Heart left ventricle (tissue), 16 donors: Measurements from ENCODE around the gene CENPM. TPM values are rescaled to one million over a fixed set of nuclear protein-coding genes. Genes with fewer than 3 reads are reported as not detected.

Source experiments
- ATAC-seq, 4 donors: fragments of 200-7000 bp; cut with Tn5 transposase; one replicate each; pipeline ENCODE4 v1.9.1; 2020 to 2022; ENCODE audit warnings: moderate library complexity in 4 of 4, mild to moderate bottlenecking in 3 of 4, moderate number of reproducible peaks in 1 of 4
- DNase-seq, 5 donors: peaks; one replicate each; pipeline ENCODE4 v3.0.0-alpha.2; 2020
- H3K27ac ChIP-seq, 12 donors: fragments of 200-600 bp; sonication (generic) in 4 of 12; one replicate each; pipeline versions ENCODE4 v1.5.0 to v1.8.0; 2016 to 2022; ENCODE audit warnings: mild to moderate bottlenecking in 2 of 12
- H3K27me3 ChIP-seq, 9 donors: fragments of 200-600 bp; sonication (generic) in 2 of 9; one replicate each; pipeline versions ENCODE4 v1.5.1 to v1.8.0; 2016 to 2022; ENCODE audit warnings: mild to moderate bottlenecking in 3 of 9
- H3K36me3 ChIP-seq, 9 donors: fragments of 200-600 bp; sonication (generic) in 2 of 9; one replicate each; pipeline versions ENCODE4 v1.5.0 to v1.8.0; 2018 to 2022; ENCODE audit warnings: mild to moderate bottlenecking in 2 of 9
- H3K4me1 ChIP-seq, 12 donors: fragments of 200-600 bp; sonication (generic) in 4 of 12; one replicate each; pipeline versions ENCODE4 v1.5.0 to v1.8.0; 2016 to 2022; ENCODE audit warnings: mild to moderate bottlenecking in 3 of 12
- H3K4me3 ChIP-seq, 12 donors: fragments of 200-600 bp; sonication (generic) in 4 of 12; one replicate each; pipeline versions ENCODE4 v1.5.0 to v1.8.0; 2017 to 2022; ENCODE audit warnings: mild to moderate bottlenecking in 9 of 12, moderate library complexity in 4 of 12
- H3K9me3 ChIP-seq, 12 donors: fragments of 200-600 bp; sonication (generic) in 4 of 12; one replicate each; pipeline versions ENCODE4 v1.5.0 to v1.8.0; 2016 to 2022; ENCODE audit warnings: mild to moderate bottlenecking in 1 of 12
- POLR2A ChIP-seq, 2 donors: fragments of 450-650 bp; IDR thresholded peaks; one replicate each; pipeline ENCODE4 v1.6.1; 2017; ENCODE audit warnings: antibody characterized with exemption in 2 of 2, mild to moderate bottlenecking in 2 of 2, moderate library complexity in 2 of 2
- WGBS, 4 donors: extraction: QIAGEN DNeasy Blood & Tissue Kit in 2 of 4; methylation state at CpG; one replicate each; pipeline versions ENCODE4 v1.1.5 to v1.1.7; 2013 to 2018; 5-methylcytosine and 5-hydroxymethylcytosine counted together
- intact Hi-C, 10 donors: fragments of 100-400 bp; cut with DNase I; formaldehyde crosslinking; loops; one replicate each; pipeline versions ENCODE4 v1.11.1 to v1.14.2; 2022
- polyA plus RNA-seq, 2 donors: library from polyadenylated mRNA; stranded (reverse); fragments of 200-250 nt; gene quantifications; one replicate each; pipeline ENCODE4 v1.2.3, GENCODE V29; 2013
- total RNA-seq, 9 donors: library from RNA; depleted of rRNA in 2 of 9; stranded (reverse); fragments of >200 nt in 2 of 9; fragmentation: NEBNext Ultra II Directional in 3 of 9; extraction: Animal tissue kit (Norgen Biotek cat#: 25700) in 3 of 9; gene quantifications; one replicate each; pipeline versions ENCODE4 v1.1.0 to v1.2.4, GENCODE V29; 2016 to 2023
- TF ChIP-seq, protein P1 (sequence below), 12 donors: fragments of 200-600 bp; sonication (generic) in 4 of 12; IDR thresholded peaks; one replicate each; pipeline versions ENCODE4 v1.5.0 to v1.8.0; 2018 to 2022; ENCODE audit warnings: antibody characterized with exemption in 12 of 12, mild to moderate bottlenecking in 5 of 12
- donor health status: ischemic (EF 13 %, LVEDD 7.1; RV severe dilation, severe dysfunction).
- donor health status: healthy with polysubstance abuse.
- donor health status: DM: no; HTN: yes; CAD: no.
- donor health status: DM: no; HTN: no; CAD: no.
- donor health status: ischemic (EF 25% LVEDD 6.9; RV normal size, moderate dysfunction).
- donor health status: ischemic (EF 25% LVEDD 5.7; RV mildly dilated, moderate dysfunction).
- donor health status: healthy.
- donor health status: DM: yes; HTN: yes; CAD: no.
- donor health status: ischemic (EF 35%, LVEDD 5.7; RV mildly dilated, moderate dysfunction).
- donor health status: nonischemic (EF 11% LVEDD 7.7; RV severe dilation, severe dysfunction).
- donor health status: DM: yes; HTN: yes; CAD: no.
- donor health status: PGD.
- donor health status: ischemic (EF 29% LVEDD 5.4; RV normal size, mild dysfunction).
- donor health status: nonischemic (EF 23%, LVEDD 6.1; RV moderate dilation, normal function).

Gene CENPM
- total and polyA plus RNA-seq, 11 donors, result 0.21 to 6.9 (median 0.52) TPM; not detected in 4

DNA sequence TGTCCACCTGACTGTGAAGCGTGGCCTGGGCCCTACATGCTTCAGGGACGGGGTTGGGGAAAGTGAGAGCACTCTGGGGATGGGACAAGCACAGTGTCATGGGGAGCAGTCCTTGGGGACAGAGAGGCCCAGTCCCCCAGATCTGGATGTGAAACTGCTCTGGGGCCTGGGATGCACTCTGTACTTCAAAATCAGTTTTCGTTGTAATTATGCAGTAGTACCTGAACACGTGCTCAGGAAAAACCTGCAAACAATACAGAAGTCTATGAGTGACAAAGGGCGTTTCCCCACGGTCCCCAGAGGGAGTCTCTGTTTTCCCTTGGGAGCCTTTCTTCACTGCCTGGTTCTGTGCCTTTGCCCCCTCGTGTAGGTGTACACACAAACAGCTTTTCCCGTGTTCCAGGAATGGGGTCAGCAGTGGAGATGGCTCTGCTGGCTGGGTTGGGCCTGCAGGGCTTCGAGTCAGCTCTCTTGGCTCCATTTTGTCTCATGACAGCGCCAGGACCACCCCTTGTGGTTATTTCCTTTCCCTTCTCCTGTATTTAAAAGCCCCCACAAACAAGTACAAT is 15.2 kb downstream of the CENPM start:
- ATAC-seq (no peak), DNase-seq (no peak)
- 73 to 84% (median 81%) methylated on average over 10 of the region's 10 CpGs for WGBS, 4 donors
- intact Hi-C loops, result no loop called here
- Histone ChIP-seq H3K4me3 (no peak overlapping the region), H3K9me3 (no peaks in the 10 kb centered on the region), H3K36me3 (no peaks in the 10 kb centered on the region), H3K4me1 (peaks cover 0 to 25% (median under 1%) of the 10 kb centered on the region in 12 donors), H3K27ac (no peak overlapping the region), H3K27me3 (peaks cover 0 to 4% (median 0%) of the 10 kb centered on the region in 9 donors)
- TF ChIP-seq, protein P1, sequence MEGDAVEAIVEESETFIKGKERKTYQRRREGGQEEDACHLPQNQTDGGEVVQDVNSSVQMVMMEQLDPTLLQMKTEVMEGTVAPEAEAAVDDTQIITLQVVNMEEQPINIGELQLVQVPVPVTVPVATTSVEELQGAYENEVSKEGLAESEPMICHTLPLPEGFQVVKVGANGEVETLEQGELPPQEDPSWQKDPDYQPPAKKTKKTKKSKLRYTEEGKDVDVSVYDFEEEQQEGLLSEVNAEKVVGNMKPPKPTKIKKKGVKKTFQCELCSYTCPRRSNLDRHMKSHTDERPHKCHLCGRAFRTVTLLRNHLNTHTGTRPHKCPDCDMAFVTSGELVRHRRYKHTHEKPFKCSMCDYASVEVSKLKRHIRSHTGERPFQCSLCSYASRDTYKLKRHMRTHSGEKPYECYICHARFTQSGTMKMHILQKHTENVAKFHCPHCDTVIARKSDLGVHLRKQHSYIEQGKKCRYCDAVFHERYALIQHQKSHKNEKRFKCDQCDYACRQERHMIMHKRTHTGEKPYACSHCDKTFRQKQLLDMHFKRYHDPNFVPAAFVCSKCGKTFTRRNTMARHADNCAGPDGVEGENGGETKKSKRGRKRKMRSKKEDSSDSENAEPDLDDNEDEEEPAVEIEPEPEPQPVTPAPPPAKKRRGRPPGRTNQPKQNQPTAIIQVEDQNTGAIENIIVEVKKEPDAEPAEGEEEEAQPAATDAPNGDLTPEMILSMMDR (IDR thresholded peaks at IDR 0.05), result no peak
- no peak for TF ChIP-seq POLR2A (IDR thresholded peaks at IDR 0.05)

DNA sequence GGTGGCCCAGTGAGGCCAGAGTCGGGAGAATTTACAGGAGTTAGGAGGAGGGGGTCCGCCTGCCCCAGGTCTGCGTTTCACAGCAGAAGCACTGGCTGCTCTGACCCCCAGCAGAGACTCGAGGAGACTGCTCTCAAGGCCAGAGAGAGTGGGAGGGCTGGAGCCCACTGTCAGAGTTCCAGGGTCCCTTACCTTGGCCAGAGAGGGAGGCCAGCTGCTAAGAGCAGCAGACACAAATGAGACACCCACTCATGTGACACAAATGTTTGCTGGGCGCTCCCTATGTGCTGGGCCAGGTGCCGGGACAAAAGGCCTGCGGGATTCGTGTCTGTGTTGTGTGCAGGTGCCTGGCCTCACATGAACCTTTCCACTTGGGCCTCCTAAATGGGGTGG is 17.5 kb downstream of the CENPM start:
- ATAC-seq (no peak), DNase-seq (no peak)
- Histone ChIP-seq H3K4me3 (no peak overlapping the region), H3K4me1 (peaks cover 0 to 20% (median 2%) of the 10 kb centered on the region in 12 donors), H3K9me3 (no peaks in the 10 kb centered on the region), H3K36me3 (no peaks in the 10 kb centered on the region), H3K27me3 (peaks cover 0 to 22% (median 10%) of the 10 kb centered on the region in 9 donors), H3K27ac (no peak overlapping the region)
- WGBS, 4 donors, result 64 to 77% (median 75%) methylated on average over 6 to 8 of the region's 8 CpGs
- intact Hi-C loops, result no loop called here
- TF ChIP-seq, protein P1 (IDR thresholded peaks at IDR 0.05), result no peak
- TF ChIP-seq POLR2A (IDR thresholded peaks at IDR 0.05), result no peak

DNA sequence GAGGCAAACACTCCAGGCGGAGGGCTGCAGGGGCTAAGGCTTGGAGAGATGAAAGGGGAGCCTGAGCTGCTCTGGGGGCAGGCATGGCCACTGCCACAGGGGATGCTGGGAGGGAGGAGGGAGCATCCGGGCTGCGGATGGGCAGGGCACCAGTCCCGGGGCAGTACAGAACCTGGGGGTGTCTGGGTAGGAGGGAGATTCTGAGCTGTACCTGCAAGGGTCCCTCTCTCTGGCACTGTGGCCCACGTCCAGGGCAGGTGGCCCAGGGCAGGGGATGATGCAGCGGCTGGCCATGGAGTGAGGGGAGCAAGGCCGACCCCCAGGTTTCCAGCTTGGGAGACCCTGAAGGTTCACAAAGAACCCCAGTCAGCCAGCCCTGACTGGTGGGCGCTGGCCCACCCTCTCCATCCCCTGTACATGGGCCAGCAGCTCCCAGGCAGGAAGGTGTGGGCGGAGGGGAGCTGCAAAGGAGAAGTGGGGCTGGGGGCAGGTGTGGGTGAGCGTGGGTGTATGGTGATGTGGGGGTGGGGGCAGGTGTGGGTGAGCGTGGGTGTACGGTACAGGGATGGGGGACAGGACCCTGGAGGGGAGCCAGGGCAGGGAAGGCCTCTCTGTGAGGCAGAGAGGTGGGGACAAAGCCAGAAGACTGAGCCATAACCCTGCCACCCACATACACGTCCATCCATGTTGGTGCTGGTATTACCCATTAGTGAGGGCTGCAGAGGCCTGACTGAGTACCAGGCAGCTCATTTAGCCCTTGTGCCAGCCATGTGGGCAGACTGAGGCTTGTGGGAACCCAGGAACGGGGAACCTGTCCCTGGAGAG is 18.1 kb downstream of the CENPM start:
- H3K36me3 ChIP-seq, result no peaks in the 10 kb centered on the region
- 78 to 83% (median 81%) methylated on average over 11 to 14 of the region's 14 CpGs for WGBS, 4 donors
- peak in 1 of 4 donors; percentile 12 for ATAC-seq
- no peak overlapping the region for H3K27ac ChIP-seq
- peaks cover 0 to 14% (median 2%) of the 10 kb centered on the region in 12 donors for H3K4me1 ChIP-seq
- TF ChIP-seq, protein P1 (IDR thresholded peaks at IDR 0.05), result no peak
- TF ChIP-seq POLR2A (IDR thresholded peaks at IDR 0.05), result no peak
- H3K9me3 ChIP-seq, result no peaks in the 10 kb centered on the region
- DNase-seq, result no peak
- no peak overlapping the region for H3K4me3 ChIP-seq
- intact Hi-C loops, result no loop called here
- H3K27me3 ChIP-seq, result peaks cover 0 to 22% (median 10%) of the 10 kb centered on the region in 9 donors

DNA sequence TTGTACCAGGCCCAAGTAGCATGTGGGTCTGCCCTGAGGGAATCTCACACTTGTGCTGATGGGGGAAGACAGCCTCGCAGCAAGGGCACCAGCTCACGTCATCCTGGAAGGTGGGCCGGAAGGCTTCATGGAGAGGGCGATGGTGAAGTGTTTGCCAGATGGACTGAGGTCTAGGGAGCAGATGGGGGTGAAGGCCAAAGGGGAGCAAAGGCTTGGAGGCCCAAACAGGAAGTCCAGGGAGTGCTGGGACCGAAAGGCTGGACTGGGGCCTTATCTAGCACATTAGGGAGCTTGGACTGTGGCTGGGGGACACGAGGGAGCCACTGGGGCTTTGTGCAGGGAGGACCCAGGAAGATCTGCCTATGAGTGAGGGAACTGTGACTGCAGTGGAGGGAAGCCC is 19.1 kb downstream of the CENPM start:
- ATAC-seq (no peak), DNase-seq (no peak)
- H3K9me3 ChIP-seq, result no peaks in the 10 kb centered on the region
- intact Hi-C loops, result no loop called here
- H3K27ac ChIP-seq, result no peak overlapping the region
- no peak overlapping the region for H3K4me3 ChIP-seq
- no peaks in the 10 kb centered on the region for H3K36me3 ChIP-seq
- TF ChIP-seq, protein P1 (IDR thresholded peaks at IDR 0.05), result no peak
- TF ChIP-seq POLR2A (IDR thresholded peaks at IDR 0.05), result no peak
- 73 to 83% (median 78%) methylated on average over 6 of the region's 6 CpGs for WGBS, 4 donors
- peaks cover 0 to 12% (median 2%) of the 10 kb centered on the region in 12 donors for H3K4me1 ChIP-seq
- H3K27me3 ChIP-seq, result peaks cover 0 to 22% (median 10%) of the 10 kb centered on the region in 9 donors
